ENCODE data around the gene SYNGR1.

GRCh38 chr22:39368461-39368911, 18.7 kb downstream of the SYNGR1 start:
- TF ChIP-seq CTCF (IDR thresholded peaks at IDR 0.05) (no peak), POLR2AphosphoS5 (IDR thresholded peaks at IDR 0.05; ENCODE audit: low read depth, low read length) (no peak), REST (IDR thresholded peaks at IDR 0.05; ENCODE audit: insufficient read depth in 1 of 2, low read depth in 2 of 2, low read length in 1 of 2) (no peak)
